ENCODE results near the gene PVR.
A peak's percentile ranks its signal among the peaks of the same experiment; 100 is the strongest.
"Not testable (repeated sequence)": the region's sequence is repeated elsewhere in the genome, so short reads cannot be mapped to it uniquely, and the experiment has no call there.

Gene PVR

GRCh38 chr19:44646049-44646416 is 2.3 kb downstream of the PVR start:
- no peak for DNase-seq

- no peak for DNase-seq
Observed at GRCh38 chr19:44647144-44647543, 3.4 kb downstream of the PVR start.

DNA sequence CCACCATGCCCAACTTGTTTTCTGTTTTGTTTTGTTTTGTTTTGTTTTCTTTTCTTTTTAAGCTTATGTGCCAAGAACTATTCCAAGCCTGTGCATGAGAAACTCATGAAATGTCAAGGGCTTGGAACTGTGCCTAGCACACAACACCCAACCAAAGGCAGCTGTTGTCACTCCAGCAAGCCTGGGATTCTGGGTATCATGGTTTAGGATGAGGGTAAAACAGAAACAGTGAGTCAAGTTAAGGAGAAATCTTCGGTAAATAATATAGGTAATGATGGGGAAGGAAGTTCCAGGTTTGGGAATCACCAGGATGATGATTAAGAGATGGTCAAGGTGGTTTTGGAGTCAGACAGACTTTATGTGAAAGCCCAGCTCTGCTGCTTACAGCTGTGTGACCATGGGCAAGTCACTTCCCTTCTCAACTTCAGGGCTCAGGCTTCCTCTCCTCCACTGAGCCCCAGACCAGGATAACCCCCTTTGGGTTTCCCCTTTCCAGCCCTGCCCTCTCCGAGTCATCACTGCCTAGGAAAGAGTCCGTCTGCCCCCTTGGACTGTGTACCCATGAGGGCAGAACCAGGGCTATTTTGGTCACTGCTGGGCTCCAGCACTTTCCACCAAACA is 5.0 kb downstream of the PVR start:
- DNase-seq = no peak

DNA sequence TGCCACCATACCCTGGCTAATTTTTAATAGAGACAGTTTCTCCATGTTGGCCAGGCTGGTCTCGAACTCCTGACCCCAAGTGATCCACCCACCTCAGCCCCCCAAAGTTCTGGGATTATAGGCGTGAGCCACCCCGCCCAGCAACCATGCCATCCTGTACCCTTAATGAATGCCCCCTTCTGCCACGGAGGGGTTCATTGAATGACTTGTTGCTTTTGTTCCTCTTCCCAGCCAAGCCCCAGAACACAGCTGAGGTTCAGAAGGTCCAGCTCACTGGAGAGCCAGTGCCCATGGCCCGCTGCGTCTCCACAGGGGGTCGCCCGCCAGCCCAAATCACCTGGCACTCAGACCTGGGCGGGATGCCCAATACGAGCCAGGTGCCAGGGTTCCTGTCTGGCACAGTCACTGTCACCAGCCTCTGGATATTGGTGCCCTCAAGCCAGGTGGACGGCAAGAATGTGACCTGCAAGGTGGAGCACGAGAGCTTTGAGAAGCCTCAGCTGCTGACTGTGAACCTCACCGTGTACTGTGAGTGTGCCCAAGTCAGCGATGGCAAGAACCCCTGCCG is 6.0 kb downstream of the PVR start:
- DNase-seq = no peak

DNA sequence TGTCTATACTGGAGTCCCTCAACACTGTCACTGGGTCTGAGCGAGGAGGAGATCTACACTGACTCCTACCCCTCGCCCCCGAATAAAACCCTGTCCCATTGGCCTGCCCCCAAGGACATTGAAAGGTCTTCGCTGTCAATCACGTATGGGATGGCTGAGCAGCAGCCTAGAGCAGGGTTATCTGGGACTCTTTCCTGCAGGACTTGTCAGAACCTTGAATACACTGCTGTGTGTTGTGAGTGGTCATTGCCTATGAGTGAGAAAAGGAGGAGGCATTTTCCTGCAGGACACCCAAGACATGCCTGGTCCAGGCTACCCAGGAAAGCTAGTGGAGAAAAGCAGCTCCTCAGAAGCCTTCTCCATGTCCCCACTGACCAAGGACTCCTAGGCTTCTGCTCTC is 9.6 kb downstream of the PVR start:
- no peak for DNase-seq

DNA sequence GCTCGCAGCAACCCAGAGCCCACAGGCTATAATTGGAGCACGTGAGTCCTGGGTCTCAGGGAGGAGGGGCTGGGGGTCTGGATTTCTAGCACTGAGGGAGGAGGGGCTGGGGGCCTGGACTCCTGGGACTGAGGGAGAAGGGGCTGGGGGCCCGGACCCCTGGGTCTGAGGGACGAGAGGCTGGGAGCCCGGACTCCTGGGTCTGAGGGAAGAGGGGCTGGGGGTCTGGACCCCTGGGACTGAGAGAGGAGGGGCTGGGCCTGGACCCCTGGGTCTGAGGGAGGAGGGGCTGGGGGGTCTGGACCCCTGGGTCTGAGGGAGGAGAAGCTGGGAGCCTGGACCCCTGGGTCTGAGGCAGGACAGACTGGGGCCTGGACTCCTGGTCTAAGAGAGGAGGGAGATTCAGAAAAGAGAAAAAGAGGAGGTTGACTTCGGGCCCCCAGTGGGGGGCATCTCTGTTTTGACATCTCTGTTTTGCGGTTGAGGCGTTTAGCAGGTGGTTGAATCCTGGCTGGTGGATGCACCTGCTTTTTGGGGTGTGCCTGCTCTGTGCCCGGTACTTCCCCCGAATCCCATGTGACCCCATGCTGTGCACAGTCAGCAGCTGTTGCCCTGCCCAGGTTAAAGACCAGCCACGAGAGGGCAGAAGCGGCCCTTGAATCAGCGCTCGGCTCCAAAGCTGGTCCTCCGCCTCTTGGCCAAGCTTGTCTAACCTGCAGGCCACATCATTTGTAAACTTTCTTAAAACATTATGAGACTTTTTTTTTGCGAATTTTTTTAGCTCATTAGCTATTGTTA is 10.5 kb downstream of the PVR start:
- peak; percentile 67 for DNase-seq

GRCh38 chr19:44657211-44657921 is 13.7 kb downstream of the PVR start:
- DNase-seq = peak; percentile 72

DNA sequence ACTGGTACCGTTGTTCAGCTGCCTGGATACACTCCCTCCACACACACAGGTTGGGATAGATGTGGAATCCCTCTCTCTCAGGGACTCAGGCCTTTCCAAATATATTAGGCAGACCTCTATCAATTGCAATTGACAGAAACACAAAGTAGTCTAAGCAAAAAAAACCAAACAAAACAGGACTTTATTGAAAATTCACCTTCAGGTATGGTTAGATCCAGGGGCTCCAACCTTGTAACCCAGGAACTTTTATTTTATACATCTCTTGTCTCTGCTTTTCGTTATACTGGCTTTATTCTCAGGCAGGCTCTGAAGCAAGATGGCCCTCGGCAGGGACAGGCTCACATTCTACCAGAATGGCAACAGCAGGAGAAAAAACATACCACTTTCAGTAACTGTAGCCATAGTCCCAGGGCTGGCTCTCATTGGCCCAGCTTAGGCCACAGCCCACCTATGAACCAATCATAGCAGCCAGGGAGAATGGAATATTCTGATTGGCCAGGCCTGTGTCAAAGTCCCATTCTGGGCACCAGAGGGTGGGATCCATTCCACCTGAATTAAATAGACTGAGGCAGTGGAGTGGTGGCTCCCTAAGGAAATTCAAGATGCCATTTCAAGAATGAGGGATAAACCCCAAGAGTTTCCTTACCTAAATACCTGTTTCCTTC is 14.5 kb downstream of the PVR start:
- DNase-seq = no peak

DNA sequence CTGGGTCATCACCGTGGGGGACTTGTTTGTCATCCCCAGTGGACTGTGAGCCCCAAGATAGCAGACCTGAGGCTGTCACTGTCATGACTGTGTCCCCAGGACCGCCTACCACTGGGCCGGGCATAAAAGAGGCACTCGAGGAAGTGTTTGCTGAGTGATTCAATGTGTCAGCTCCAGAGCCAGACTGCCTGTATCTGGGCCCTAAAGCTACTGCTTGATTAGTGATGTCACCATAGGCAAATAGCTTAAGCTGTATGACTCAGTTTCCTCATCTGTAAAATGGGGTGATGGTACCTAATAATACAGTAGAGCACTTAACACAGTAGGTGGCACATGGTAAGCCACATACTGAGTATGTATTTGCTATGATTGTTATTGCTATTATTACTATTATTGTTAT is 16.4 kb downstream of the PVR start:
- no peak for DNase-seq

- DNase-seq = no peak
Observed at GRCh38 chr19:44661205-44661604, 17.5 kb downstream of the PVR start.

GRCh38 chr19:44661904-44662303 is 18.2 kb downstream of the PVR start:
- DNase-seq = no peak

DNA sequence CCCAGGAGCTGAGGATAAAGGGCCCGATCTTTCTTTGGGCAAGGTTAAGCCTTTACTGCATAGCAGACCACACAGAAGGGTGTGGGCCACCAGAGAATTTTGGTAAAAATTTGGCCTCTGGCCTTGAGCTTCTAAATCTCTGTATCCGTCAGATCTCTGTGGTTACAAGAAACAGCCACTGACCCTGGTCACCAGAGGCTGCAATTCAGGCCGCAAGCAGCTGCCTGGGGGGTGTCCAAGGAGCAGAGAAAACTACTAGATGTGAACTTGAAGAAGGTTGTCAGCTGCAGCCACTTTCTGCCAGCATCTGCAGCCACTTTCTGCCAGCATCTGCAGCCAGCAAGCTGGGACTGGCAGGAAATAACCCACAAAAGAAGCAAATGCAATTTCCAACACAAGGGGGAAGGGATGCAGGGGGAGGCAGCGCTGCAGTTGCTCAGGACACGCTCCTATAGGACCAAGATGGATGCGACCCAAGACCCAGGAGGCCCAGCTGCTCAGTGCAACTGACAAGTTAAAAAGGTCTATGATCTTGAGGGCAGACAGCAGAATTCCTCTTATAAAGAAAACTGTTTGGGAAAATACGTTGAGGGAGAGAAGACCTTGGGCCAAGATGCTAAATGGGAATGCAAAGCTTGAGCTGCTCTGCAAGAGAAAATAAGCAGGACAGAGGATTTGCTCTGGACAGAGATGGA is 19.1 kb downstream of the PVR start:
- no peak for DNase-seq

GRCh38 chr19:44663996-44664395 is 20.3 kb downstream of the PVR start:
- no peak for DNase-seq

- DNase-seq = no peak
Observed at GRCh38 chr19:44664976-44665375, 21.3 kb downstream of the PVR start.

DNA sequence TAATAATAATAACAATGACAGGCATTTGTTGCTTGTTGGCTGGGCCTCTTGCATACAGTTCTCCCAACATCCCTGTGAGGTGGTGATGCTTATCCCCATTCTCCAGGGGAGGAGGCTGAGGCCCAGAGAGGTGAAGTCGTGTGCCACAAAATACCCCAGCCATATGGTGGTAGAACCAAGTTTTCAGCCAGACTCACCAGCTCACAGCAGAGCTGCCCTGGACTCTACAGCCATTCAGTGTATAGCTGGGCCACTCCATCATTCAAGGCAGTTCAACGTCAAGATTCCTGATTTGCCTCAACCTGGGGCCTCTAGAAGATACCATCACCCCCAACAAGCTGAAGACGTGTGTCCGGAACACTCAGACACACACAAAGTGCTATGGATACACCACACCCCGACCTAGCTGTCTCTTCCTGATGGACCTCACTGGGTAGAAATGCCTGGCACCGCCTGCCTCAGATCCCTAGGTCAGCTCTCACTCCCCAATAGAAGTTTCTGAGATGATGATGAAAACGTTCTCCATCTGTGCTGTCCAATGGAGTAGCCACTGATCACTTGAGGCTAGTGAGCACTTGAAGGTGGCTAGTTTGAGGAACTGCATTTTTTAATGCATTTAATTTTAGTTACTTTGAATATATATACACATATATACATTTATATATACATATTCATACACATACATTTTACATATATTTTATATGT is 23.3 kb downstream of the PVR start:
- DNase-seq = no peak

- DNase-seq = no peak
Observed at GRCh38 chr19:44668985-44669764, 25.5 kb downstream of the PVR start.

DNA sequence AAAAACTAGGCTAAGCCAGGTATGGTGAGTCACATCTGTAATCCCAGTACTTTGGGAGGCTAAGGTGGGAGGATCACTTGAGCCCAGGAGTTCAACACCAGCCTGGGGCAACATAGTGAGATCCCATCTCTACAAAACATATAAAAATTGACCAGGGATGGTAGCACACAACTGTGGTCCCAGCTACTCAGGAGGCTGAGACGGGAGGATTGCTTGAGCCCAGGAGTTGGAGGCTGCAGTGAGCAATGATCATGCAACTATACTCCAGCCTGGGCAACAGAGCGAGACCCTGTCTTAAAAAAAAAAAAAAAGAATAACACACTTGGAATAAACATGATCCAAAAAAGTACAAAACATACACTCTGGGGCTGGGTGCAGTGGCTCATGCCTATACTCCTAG is 26.3 kb downstream of the PVR start:
- not testable (repeated sequence) for DNase-seq

DNA sequence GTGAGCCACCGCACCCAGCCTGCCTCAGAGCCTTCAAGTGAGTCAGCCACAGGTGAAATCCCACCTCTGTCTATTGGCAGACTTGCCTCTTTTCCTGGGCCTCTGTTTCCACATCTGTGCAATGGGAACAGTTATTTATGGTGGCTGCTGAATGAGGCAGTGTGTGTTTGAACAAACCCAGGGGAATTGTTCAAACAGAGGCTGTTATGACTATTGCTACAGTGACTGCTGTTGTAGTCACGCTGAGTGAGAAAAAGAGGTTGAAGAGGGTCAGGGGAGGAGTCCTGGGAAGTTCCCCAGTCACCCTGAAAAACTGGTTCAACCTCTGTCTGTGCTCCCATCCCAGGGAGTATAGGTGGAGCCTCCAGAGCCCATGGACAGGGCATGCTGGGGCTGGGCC is 27.7 kb downstream of the PVR start, which contains the start of gene CEACAM19:
Gene CEACAM19 (plus strand): TSS at position 83 of the 400 bp plus-strand sequence. CDS start 450 bp downstream, outside the sequence.
- no peak for DNase-seq

- DNase-seq = no peak
Observed at GRCh38 chr19:44672226-44672625, 28.5 kb downstream of the PVR start.

DNA sequence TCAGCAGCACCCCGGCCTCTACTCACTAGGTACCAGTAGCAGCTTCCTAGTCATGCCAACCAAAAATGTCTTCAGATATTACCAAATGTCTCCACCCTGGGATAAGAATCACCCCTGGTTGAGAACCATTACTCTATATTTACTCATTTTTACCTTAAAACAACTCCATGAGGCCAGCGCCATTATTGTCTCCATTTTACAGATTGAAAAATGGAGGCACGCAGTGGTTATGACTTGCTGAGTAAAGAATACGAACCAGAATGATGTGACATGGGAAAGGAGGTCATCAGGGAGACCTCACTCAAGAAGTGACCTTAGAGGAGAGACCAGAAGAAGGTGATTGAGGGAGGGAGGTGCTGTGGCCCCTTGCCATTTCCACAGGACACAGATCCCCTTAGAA is 29.8 kb downstream of the PVR start:
- no peak for DNase-seq

GRCh38 chr19:44675521-44675920 is 31.8 kb downstream of the PVR start:
- DNase-seq = no peak

All from CD4-positive, alpha-beta T cell treated with Interleukin-17A for 4 hours (primary cell).